MV-4-11 (cell line): ENCODE results near the gene SH3TC1.

ENCODE experiments used
- DNase-seq: peaks from one replicate; lab custom pipeline; 2025; lab: John Stamatoyannopoulos, UW

Gene SH3TC1

DNA sequence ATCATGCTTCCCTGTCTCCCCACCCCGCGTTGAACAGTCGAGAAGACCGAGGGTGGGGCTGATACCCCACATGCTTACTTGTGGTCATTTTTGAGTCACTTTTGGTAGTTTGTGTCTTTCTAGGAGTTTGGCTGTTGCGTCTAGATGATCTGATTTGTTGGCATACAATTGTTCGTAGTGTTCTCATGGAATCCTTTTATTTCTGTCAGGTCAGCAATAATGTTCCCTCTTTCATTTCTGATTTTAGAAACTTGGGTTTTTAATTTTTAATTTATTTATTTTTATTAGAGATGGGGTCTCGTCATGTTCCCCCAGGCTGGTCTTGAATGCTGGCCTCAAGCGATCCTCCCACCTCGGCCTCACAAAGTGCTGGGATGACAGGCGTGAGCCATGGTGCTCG lies 30.9 kb downstream of the SH3TC1 start:
- DNase-seq = no peak

DNA sequence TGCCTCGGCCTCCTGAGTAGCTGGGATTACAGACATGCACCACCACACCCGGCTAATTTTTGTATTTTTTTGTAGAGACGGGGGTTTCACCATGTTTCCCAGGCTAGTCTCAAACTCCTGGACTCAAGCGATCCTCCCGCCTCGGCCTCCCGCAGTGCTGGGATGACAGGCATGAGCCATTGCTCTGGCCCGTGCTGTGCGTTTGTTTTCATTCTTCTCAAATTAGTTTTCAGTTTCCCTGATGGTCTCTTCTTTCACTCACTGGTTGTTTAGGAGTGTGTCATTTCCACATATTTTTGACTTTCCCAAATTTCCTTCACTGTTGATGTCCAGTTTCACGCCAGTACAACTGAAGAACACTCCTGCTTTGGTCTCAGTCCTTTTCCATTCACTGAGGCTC lies 31.8 kb downstream of the SH3TC1 start:
- DNase-seq = no peak

DNA sequence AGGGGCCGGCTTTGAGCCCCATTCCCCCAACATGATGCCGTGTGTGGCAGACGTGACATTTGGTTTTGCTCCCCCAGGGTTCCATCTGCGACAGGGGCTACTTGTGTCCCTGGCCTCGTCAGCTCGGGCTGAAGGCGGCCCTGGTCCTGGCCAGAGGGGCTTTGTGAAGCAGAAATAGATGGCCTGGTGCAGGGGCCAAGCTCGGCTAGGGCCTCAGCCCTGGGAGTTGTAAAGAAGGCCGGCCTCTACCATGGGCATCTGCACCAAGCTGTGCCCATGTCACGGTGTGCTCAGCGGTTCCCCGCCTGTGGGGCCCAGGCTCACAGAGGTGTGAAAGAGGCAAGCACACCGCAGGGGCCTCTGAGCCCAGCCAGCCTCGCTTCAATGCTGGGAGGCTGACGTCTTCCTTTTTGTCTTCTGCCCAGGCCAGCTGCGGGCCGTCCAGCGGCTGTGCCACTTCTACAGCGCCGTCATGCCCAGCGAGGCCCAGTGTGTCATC lies 32.5 kb downstream of the SH3TC1 start:
- DNase-seq = no peak

DNA sequence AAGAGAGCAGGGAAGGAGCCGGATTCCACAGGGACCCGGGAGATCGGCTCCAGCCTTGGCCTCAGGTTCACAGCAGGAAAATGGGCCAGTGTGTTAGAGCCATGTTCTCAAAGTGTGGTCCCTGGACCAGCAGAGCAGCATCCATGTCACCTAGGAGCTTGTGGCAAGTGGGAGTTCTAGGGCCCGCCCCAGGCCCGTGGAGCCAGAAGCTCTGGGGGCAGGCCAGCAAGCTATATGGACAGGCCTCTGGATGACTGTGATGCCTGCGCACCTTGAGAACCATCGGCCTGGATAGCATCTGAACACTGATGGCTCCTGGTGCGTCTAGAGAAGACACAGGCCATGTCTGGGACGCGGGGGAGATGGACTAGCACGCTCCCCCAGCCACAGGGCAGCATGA lies 33.7 kb downstream of the SH3TC1 start:
- DNase-seq = no peak

DNA sequence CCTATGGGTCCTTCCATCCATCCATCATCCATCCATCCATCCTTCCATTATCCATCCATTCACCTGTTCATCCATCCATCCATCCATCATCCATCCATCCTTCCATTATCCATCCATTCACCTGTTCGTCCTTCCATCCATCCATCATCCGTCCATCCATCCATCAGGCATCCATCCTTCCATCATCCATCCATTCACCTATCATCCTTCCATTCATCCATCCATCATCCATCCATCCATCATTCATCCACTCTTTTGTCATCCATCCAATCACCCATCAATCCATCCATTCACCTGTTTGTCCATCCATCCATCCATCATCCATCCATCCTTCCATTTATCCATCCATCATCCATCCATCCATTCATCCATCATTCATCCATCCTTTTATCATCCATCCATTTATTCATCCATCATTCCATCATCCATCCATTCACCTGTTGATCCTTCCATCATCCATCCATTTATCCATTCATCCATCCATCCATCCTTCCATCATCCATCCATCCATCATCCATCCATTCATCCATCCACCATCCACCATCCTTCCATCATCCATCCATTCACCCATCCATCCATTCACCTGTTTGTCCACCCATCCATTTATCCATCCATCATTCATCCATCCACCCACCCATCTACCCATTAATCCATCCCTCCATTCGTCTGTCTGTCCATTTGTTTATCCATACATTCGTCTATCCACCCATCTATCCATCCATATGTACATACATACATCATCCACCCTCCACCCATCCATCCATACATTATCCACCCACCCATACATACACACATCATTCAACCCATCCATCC lies 34.8 kb downstream of the SH3TC1 start:
- DNase-seq = no peak

DNA sequence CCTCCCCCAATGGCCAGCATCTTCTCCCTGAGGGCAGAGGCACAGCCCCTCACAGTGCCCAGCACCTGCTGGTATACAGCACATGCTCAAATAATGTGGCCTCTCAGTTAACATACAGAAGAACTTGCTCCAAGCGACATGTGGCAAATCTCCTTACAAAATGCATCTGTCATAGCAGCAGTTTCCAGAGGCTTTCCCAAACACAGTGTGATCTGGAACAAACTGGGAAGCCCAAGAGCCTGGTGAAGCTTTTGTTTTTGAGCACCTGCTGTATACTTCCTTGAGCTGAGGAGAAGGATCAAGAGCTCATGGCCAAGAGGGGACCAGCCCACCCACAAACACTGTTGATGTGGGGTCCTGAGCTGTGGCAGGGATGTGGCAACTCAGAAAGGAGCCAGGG lies 35.6 kb downstream of the SH3TC1 start:
- DNase-seq = no peak

DNA sequence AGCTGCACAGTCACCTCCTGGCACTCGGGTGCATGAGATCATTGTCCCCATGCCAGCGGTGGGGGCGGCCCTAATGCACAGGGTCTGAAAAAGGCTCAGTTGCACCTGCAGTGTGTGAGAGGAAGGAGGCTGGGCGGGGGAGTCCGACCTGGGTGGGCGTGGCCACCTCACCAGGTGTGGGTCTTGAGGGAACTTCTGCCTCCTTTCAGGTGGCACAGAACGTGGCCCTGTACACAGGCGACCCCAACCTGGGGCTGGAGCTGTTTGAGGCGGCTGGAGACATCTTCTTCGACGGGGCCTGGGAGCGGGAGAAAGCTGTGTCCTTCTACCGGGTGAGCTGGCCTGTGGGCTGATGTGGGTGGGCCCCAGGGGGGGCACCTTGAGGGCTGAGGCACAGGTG lies 36.1 kb downstream of the SH3TC1 start:
- no peak for DNase-seq

DNA sequence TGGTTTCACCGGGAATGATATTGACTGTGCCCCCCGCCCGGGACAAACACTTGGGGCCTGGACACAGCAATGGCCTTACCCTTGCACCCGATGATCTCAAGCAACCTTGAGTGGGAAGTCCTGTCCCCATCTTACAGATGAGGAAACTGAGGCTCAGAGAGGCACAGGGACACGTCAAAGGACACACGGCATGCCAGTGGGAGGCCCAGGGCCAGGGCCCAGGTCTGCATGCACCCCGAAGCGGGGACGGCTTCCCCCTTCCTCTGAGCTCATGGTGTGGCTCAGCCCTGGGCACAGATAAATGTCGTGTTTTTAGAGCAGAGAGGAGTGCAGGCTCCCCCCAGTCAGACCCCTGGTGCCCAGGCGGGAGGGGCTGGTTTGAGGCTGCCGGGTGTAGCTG lies 36.6 kb downstream of the SH3TC1 start:
- DNase-seq = no peak

DNA sequence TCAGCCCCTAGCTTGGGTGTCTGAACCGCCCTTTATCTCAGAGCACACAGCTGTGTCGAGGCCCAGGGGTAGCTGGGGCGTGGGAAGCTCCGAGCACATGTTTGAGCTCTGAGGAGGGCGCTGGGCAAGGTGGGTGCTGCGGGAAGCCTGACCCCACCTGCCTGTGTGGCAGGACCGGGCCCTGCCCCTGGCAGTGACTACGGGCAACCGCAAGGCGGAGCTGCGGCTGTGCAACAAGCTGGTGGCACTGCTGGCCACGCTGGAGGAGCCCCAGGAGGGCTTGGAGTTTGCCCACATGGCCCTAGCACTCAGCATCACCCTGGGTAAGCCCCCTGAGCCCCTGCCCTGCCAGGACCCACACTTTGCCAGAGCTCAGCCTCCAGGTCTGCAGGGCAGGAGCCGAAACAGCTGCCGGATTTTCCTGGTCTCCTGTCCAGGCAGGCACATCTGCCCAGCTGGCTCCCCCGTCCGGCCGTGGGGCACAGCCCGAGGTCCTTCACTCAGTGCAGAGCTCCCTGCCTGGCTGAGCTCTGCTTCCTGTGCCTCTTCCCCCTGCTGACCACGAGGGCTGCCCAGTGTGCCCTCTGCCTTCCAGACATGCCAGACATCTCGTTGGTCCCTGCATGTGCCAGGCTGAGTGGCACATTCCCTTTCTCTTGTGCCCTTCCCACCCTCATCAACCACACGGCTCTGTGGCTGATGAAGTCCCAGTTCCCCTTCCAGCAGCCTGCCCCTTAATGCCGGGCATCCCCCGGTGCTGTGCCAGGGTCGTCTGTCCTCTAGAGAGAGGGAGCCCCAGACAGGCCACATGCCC lies 37.2 kb downstream of the SH3TC1 start:
- no peak for DNase-seq

DNA sequence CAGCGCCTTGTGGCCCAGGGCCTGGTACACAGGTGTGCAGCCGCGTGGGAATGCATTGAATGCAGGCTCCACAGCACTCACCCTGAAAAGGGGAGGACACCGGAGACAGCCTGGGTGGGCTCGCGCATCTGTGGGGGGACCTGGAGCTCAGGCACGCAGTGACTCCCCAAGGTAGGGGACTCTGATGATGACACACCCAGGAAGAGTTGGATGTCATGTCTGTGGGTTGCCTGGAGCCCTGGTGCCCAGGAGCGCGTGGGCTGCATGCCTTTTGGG lies 37.8 kb downstream of the SH3TC1 start:
- no peak for DNase-seq

DNA sequence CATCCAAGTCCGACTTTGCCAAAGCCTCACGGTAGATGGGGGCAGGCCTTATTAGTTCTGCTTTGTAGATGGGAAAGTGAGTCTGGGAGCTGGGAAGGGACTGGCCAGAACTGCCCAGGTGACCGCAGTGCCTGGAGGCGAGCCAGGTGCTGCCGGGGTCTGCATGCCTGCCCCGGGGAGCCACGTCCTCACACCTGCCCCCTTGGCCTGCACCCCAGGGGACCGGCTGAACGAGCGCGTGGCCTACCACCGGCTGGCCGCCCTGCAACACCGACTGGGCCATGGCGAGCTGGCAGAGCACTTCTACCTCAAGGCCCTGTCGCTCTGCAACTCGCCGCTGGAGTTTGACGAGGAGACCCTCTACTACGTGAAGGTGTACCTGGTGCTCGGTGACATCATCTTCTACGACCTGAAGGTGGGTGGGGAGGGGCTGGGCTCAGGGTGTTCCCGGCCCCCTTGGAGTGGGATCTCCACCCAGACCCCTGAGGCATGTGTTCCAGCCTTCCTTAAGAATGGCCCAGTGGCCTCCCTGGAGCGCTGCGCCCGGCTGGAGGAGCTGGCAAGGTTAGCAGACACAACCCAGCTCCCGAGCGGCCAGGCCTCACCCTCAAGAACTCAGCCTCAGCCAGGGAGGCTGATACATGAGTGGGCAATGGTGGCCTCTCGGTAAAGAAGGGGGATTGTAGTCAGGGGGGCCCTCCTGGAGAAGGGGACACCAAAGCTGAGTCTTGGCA lies 38.3 kb downstream of the SH3TC1 start:
- DNase-seq = no peak

DNA sequence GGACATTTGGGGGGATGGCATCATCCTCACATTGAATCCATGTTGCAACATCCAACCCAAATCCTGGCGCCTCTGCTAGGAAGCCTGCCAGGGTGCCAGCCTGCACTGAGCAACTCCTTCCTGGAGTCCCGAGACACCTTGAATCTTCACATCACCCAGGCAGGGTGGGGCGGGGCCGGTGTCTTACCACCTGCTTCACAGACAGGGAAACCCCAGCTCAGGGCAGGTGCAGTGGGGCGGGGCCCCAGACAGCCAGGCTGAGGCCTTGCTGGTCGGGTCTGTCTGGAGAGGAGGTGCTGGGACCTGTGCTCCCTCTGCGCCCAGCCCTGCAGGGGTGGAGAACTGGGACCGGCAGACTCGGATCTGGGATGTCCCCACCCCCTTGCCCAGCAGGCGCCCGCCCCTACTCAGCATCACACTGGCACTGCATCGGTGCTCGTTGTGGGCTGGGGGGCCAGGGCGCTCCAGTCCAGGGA lies 39.0 kb downstream of the SH3TC1 start:
- DNase-seq = no peak

DNA sequence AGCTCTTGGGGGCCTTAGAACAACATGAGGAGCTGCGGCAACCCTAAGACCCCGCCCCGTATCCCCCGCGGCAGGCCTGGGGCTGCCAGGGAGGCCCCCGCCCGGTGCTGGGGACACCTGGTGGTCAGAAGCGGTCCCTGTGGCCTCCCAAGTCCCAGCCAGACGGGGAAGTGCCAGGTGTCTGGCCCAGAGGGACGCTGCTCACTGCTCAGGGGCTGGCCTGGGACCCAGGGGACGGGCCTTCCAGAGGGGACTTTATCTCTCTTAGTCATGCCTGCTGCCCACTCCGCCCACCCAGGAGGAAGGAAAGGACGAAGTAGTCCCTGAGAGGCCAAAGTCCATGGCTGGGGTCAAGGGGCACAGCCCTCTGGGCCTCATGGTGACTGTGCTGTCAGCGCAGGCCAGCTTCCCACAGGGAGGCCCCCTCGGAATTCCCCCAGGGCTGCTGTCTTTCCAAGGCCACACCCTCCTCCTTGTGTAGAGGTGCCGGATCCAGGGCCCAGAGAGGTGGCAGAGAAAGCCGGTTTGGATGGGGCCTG lies 39.5 kb downstream of the SH3TC1 start:
- DNase-seq = no peak

DNA sequence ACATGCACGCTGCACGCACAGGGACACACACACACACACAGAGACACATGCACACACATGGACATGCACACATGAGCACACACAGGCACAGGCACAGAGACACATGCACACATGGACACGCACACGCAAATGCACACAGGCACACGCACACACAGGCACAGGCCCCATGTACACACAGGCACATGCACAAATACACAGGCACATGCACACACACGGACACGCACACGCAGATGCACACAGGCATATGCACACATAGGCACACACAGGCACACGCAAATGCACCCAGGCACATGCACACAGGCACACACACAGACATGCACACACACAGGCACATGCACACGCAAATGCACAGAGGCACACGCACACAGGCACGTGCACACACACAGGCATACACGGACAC lies 40.1 kb downstream of the SH3TC1 start:
- no peak for DNase-seq

DNA sequence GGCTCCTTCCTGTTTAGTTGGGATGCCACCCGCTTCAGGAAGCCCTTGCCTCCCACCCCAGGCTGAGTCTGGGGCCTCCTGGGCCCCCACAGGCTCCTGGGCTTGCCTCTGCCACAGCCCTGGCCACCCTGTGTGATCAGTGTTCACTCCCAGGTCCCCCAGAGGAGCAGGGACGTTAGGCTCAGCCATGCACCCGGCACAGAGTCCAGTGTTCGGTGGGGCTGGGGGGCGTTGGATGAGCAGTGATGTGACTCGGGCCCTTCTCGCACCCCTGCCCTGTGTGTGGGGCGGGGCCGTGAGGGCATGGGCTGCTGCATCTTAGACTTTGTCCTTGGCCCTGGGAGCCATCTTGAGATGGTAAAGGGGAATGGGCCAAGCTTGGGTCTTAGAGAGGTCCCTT lies 40.6 kb downstream of the SH3TC1 start:
- no peak for DNase-seq

DNA sequence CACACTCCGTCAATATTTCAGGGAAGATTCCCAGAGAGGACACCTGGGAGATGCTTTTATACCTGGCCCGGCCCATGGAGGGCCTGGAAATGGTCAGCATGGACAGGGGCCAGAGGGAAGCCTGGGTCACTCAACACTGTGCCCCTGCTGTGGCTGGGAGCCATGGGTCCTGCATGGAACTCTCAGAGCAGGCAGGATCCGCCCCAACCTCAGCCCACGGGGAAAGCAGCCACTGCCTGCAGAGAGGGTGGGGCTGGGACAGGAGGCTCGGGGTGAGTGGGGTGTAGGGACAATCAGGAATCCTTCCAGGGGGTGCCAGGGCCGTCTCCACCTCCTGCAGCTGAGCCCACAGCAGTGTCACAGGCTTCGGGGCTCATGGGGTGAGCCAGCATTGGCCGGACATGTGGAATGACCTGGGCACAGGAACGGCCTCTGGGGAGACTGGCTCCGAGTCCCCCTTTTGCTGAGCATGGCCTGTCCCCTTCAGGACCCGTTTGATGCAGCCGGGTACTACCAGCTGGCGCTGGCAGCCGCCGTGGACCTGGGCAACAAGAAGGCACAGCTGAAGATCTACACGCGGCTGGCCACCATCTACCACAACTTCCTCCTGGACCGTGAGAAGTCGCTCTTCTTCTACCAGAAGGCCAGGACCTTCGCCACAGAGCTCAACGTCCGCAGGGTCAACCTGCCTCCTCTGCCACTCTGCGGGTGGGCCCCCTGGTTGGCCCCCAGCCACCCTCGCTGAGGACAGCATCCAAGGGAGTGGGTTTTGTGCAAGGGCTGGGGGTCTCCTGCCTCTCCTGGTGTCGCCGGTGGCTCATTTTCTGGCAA lies 41.3 kb downstream of the SH3TC1 start:
- DNase-seq = peak; percentile 73

DNA sequence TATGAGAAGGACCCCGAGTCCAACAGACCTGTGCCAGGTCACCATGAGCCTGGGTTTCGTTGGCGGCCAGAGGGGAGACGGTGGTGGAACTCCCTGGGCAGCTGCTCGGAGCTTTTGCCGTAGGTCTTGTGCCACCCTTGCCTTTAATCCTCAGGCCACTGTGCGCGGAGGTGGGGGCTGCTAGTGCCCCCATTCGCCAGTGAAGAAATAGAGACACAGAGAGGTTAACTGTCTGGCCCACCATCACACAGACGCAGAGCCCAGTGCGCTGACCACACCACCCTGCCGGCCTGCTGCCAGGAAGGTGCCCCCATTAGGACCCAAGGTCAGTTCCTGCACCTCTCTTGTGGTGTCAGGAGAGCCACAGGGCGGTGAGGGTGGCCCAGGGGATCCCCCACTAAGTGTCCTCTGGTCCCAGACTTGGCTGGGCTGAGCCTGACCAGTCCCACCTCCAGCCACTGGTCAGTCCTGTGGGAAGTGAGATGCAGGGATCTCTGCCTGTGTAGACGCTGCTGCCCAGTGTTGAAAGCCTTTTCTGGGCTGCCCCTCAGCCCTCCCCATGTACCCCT lies 42.2 kb downstream of the SH3TC1 start:
- DNase-seq = no peak

DNA sequence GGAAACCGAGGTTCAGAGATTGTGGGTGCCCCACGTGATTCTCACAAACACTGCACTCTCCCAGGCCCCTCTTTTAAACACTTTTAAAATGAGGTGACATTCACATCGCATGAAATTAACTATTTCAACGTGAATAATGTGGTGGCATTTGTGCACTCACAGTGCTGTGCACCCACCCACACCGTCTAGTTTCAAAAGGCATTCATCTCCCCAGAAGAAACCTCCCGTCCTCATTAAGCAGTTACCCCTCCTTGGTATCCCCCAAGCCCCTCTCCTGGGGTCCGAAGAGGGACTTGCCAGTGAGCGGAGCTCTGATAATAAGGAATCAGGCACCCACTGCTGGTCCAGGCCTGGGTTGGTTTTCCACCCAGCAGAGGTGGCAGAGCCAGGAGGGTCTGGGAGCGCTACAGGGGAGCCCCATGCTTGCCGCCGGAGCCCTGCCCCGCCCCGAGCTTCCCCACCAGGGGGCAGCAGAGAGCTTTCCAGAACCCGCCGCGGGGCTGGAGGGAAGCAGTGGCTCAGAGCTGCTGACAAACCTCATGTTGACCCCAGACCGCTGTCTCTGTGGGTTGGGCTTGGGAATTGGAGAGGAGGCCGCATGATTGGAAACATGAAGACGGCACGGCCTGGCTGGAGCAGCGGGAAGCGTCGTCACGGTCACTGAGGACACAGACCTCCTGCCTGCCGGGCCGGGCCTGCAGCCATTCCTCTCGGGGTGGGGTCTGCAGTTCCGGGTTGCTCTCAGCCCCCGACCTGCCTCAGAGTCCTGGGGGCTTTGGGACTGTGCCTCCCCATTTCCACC lies 43.0 kb downstream of the SH3TC1 start:
- DNase-seq = peak; percentile 76

DNA sequence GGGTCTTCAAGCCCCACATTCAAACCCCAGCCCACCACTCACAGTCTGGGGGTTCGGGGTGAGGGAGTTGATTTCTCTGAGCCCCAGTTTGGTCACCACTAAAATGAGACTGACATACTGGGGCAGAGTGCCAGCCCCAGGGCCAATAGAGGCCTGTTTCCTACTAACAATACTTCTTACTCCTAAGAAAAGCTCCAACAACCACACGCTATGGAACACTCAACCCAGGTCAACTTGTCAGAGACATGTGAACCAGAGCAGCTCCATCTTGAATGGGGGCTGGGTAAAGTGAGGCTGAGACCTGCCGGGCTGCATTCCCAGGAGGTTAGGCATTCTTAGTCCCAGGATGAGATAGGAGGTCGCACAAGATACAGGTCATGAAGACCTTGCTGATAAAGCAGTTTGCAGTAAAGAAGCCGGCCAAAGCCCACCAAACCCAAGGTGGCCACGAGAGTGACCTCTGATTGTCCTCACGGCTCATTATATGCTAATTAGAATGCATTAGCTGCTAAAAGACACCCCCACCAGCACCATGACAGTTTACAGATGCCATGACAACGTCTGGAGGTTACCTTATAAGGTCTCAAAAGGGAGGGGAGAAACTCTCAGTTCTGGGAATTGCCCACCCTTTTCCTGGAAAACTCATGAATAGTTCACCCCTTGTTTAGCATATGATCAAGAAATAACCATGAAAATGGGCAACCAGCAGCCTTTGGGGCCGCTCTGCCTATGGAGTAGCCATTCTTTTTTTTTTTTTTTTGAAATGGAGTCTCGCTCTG lies 43.9 kb downstream of the SH3TC1 start:
- DNase-seq = no peak
